Dendritic cell treated with granulocyte-macrophage colony-stimulating factor and Interleukin-4, amounts not matched to agents 40 ng/mL and 50 ng/mL, for 4 days (primary cell): Measurements from ENCODE around the gene PDZD2.

Experiments used
- H3K27ac Mint-ChIP-seq: one replicate; pipeline ENCODE4 v1.8.0; 2022; ENCODE audit warnings: mild to moderate bottlenecking, mixed read lengths
- H3K27me3 Mint-ChIP-seq: one replicate; pipeline ENCODE4 v1.8.0; 2022; ENCODE audit warnings: mild to moderate bottlenecking, mixed read lengths
- H3K36me3 Mint-ChIP-seq: one replicate; pipeline ENCODE4 v1.8.0; 2022; ENCODE audit warnings: low read depth, mixed read lengths
- H3K4me1 Mint-ChIP-seq: one replicate; pipeline ENCODE4 v1.8.0; 2022; ENCODE audit warnings: low read depth, mixed read lengths
- H3K4me3 Mint-ChIP-seq: one replicate; pipeline ENCODE4 v1.8.0; 2022; ENCODE audit warnings: mild to moderate bottlenecking, moderate library complexity, mixed read lengths
- H3K9me3 Mint-ChIP-seq: one replicate; pipeline ENCODE4 v1.8.0; 2022; ENCODE audit warnings: mixed read lengths
- intact Hi-C: fragments of 100-400 bp; cut with micrococcal nuclease; formaldehyde crosslinking; loops from one replicate; pipeline ENCODE4 v1.15.0; 2022

PDZD2 gene

DNA sequence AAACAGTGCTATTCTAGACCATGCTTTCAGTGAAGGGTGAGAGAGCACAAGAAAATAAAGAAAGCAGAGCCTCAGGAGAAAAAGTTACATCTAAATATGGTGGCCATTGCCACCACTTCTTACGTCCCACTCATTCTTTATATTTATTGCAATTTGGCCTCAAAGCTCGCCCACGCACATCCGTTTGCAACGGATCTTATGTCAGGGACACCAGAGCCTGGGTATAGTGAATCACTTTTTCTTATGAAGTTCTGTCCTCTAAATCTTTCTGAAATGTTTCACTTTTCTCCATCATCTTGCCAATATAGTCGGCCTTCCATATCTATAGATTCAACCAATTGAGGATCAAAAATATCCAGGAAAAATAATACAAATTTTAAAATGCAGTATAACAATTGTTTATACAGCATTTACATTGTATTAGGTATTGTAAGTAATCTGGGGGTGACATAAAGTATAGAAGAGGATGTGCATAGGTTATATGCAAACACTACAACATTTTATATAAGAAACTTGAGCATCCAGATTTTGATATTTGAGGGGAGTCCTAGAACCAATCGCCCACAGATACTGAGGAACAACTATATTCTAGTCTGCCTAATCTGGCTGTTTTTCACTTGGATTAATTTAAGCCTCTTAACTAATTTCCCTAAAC, 500.0 kb downstream of the PDZD2 start:
- H3K27ac Mint-ChIP-seq = peak overlapping the region; percentile 21
- intact Hi-C loops = no loop called here
- H3K27me3 Mint-ChIP-seq = no peaks in the 10 kb centered on the region
- no peak overlapping the region for H3K4me3 Mint-ChIP-seq
- H3K9me3 Mint-ChIP-seq = no peaks in the 10 kb centered on the region
- H3K4me1 Mint-ChIP-seq = no peaks in the 10 kb centered on the region
- H3K36me3 Mint-ChIP-seq = peaks cover 78% of the 10 kb centered on the region

DNA sequence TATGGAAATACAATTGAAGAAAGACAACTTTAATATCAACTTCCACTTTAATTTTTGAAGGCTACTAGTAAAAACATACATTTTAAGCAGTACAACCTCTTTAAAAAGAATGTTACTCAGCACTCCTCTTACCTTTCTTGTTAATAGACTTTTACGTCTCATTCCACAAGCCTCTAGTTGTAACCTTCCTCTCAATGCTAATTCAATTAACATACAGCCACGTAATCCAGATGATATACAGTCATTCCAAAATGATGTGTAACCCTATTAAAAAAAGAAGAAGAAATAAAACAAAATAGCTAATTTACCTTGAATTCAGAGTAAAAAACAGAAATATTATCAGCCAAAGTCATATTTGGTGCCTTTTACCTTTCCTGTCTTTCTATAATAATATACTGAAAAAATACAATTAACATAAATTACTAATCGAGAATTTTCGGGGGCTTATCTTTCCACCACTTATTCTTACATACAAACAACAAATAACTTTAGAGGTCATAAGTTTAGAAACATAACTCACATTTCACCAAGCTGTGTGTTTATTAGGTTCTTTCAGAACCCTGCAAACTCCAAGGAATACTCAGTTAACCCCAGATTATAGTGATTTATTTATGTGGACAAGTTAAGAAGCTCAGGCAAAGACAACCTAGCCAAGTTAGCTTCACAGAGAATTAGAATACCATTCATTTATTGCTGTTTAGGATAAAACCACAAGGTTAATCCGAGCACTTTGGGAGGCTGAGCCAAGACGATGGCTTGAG, 504.9 kb downstream of the PDZD2 start:
- intact Hi-C loops = no loop called here
- Mint-ChIP-seq H3K4me3 (no peak overlapping the region), H3K27me3 (no peaks in the 10 kb centered on the region), H3K27ac (no peak overlapping the region), H3K36me3 (peaks cover 49% of the 10 kb centered on the region), H3K4me1 (peaks cover 15% of the 10 kb centered on the region), H3K9me3 (no peaks in the 10 kb centered on the region)

DNA sequence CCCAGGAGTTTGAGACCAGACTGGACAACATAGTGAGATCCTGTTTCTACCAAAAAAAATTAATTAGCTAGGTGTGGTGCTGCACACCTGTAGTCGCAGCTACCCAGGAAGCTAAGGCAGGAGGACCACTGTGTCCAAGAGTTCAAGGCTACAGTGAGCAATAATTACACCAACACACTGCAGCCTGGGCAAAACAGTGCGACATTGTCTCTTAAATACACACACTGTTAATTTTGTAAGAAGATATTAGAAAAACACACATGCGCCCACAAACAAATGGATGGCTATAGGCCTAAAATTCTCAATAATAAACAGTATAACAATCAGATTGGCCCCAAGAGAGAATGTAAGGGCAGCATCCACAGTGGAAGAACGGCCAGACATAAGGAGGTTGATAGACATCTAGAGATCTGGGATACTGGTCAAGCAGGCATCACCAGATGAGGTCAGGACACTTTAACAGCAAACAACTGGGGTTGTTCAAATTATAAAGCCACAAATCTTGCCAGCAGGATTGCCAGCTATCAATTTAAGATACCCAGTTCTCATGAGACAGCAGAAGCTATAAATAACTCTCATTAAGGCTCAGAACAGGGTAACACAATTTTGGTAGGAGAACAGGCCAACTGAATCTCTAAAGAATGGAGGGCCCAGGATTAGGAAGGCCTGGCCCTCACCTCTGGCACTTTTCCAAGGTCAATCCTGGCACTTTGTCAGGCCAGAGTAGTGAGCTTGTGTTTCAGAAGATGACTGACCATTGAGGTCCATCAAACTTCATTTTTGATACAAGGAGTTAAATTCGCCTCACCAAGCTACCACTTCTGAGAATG, 505.7 kb downstream of the PDZD2 start:
- Mint-ChIP-seq H3K4me1 (peaks cover 23% of the 10 kb centered on the region), H3K9me3 (no peaks in the 10 kb centered on the region), H3K36me3 (peaks cover 45% of the 10 kb centered on the region), H3K27me3 (no peaks in the 10 kb centered on the region), H3K4me3 (no peak overlapping the region), H3K27ac (no peak overlapping the region)
- intact Hi-C loops = no loop called here

DNA sequence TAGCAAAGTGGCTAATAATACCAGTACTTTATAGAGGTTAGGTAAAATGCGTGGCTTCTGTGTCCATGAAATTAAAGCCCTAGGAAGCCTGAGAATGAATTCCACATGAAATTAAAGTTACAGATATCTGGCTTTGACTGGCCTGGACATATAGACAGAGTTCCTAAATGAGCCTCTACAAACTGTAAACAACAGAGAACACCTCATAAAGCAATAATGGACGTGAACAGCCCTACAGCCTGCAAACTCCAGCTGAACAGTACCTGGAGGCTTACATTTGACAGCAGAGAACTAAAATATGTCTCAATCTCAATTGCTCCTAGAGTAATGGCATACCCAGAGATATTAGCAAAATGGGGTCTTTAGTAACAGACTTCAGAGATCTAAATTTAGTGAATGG, 506.4 kb downstream of the PDZD2 start:
- no peaks in the 10 kb centered on the region for H3K27me3 Mint-ChIP-seq
- H3K4me1 Mint-ChIP-seq = peaks cover 24% of the 10 kb centered on the region
- peaks cover 38% of the 10 kb centered on the region for H3K36me3 Mint-ChIP-seq
- intact Hi-C loops = no loop called here
- no peak overlapping the region for H3K27ac Mint-ChIP-seq
- no peaks in the 10 kb centered on the region for H3K9me3 Mint-ChIP-seq
- no peak overlapping the region for H3K4me3 Mint-ChIP-seq

DNA sequence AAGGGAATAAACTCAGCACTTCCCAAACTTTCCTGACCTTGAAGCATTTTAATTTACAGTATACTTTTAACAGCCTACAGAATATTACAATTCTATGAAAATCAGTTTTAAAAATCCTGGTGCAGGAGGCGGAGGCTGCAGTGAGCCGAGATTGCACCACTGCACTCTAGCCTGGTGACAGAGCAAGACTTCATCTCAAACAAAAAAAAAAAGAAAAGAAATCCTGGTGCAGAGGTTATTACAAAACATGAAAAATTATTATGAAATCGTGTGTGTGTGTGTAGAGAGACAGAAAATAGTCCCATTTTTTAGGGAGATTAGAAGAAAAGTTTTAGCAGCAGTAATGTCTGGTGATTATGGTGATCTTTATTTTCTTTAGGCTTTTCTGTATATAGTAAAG, 508.3 kb downstream of the PDZD2 start:
- Mint-ChIP-seq H3K27ac (peak overlapping the region; percentile 60), H3K9me3 (no peaks in the 10 kb centered on the region), H3K27me3 (no peaks in the 10 kb centered on the region), H3K36me3 (peaks cover 19% of the 10 kb centered on the region), H3K4me1 (peaks cover 30% of the 10 kb centered on the region), H3K4me3 (no peak overlapping the region)
- intact Hi-C loops = no loop called here

DNA sequence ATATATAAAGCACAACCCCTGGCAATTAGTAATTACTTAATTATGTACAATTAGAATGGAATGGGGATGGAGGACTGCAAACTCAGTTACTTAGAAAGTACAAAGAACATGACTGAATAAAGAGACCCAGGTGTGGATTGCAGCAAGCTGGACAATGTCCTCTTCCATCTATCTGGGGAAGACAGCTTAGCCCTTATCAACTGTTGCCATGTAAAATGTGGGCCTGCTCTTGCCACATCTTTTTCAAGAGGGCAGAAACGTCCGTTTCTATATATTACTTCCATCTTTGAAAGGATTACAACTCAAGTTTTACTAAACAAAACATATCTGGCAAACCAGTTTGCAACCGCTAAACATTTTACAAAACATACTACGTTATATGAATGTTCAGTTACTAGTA, 509.0 kb downstream of the PDZD2 start:
- Mint-ChIP-seq H3K27me3 (no peaks in the 10 kb centered on the region), H3K9me3 (no peaks in the 10 kb centered on the region), H3K4me1 (peaks cover 36% of the 10 kb centered on the region), H3K4me3 (no peak overlapping the region), H3K27ac (no peak overlapping the region), H3K36me3 (peaks cover 18% of the 10 kb centered on the region)
- intact Hi-C loops = no loop called here

DNA sequence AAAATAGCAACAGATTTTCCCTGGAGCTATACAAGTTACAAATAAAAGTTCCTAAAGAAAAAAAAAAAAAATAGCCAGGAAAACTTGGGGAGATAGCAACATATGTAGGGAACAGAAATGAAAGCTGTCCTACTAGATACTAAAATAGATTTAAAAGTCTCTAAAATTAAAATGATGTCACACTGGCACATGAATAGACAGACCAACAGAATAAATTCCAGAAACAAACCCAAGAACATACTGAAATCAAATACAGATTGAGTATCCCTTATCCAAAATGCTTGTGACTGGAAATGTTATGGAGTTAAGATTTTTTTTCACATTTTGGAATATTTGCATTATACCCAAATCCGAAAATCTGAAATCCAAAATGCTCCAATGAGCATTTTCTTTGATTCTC, 511.4 kb downstream of the PDZD2 start:
- H3K27ac Mint-ChIP-seq = no peak overlapping the region
- intact Hi-C loops = no loop called here
- H3K4me1 Mint-ChIP-seq = peaks cover 38% of the 10 kb centered on the region
- no peaks in the 10 kb centered on the region for H3K27me3 Mint-ChIP-seq
- peaks cover 12% of the 10 kb centered on the region for H3K36me3 Mint-ChIP-seq
- H3K4me3 Mint-ChIP-seq = no peak overlapping the region
- no peaks in the 10 kb centered on the region for H3K9me3 Mint-ChIP-seq

DNA sequence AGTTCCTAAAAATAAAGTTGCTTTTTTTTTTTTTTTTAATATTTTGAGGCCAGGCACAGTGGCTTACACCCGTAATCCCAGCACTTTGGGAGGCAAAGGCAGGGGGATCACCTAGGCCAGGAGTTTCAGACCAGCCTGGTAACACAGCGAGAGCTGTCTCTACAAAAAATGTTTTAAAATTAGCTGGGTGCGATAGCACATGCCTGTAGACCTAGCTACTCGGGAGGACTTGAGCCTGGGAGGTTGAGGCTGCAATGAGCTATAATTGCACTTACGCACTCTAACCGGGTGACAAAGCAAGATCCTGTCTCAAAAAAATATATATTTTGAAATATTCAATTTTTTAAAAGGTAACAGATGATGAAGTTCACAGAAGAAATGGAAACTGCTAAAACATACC, 512.3 kb downstream of the PDZD2 start:
- Mint-ChIP-seq H3K27ac (no peak overlapping the region), H3K27me3 (no peaks in the 10 kb centered on the region), H3K4me1 (peaks cover 38% of the 10 kb centered on the region), H3K9me3 (no peaks in the 10 kb centered on the region), H3K36me3 (peaks cover 12% of the 10 kb centered on the region), H3K4me3 (no peak overlapping the region)
- intact Hi-C loops = no loop called here

DNA sequence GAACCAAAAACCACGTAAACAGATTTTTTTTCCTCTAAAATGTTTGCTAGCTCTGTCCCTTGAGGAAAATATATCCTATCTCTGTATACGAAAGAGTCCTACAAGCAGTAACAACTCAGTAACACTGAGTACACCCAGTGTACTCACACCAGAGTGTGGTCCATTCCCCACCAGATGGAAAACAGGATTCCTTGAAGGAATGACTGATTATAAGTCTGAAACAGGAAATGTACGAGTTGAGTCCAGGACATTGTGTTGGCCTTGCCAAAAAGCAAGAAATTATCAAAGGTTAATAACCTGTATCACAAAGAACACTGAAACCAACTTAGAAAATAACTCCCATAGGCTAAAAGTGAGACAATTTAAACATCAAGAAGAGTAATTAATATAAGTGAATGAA, 514.8 kb downstream of the PDZD2 start:
- Mint-ChIP-seq H3K4me3 (no peak overlapping the region), H3K36me3 (peaks cover 5% of the 10 kb centered on the region), H3K9me3 (no peaks in the 10 kb centered on the region), H3K27ac (no peak overlapping the region), H3K4me1 (peaks cover 30% of the 10 kb centered on the region), H3K27me3 (no peaks in the 10 kb centered on the region)
- intact Hi-C loops = no loop called here

DNA sequence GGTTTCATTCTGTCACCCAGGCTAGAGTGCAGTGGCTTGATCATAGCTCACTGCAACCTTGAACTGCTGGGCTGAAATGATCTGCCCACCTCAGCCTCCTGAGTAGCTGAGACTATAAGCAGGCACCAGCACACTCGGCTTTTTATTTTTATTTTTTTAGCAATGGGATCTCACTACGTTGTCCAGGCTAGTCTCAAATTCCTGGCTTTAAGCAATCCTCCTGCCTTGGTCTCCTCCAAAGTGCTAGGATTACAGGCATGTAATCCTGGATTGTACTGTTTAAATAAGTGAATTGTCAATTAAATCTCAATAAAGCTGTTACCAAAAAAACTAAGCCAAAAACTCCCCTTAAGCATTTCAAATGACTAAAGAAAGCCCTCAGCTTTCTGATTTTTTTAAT, 516.3 kb downstream of the PDZD2 start:
- no peaks in the 10 kb centered on the region for H3K27me3 Mint-ChIP-seq
- intact Hi-C loops = no loop called here
- peaks cover 19% of the 10 kb centered on the region for H3K4me1 Mint-ChIP-seq
- no peaks in the 10 kb centered on the region for H3K9me3 Mint-ChIP-seq
- no peaks in the 10 kb centered on the region for H3K36me3 Mint-ChIP-seq
- no peak overlapping the region for H3K27ac Mint-ChIP-seq
- no peak overlapping the region for H3K4me3 Mint-ChIP-seq

DNA sequence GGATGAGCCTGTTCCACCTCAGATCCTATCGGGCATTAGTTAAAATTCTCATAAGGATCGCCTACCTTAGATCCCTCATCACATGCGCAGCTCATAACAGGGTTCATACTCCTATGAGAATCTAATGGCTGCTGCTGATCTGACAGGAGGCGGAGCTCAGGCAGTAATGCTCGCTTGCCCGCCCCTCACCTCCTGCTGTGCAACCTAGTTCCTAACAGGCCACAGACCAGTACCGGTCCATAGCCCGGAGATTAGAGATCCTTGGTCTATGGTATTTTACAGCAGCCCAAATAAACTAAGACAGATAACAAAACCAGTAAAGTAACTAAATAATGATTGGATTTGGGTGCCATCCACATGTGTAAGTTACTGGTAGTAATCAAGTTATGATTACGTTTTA, 517.7 kb downstream of the PDZD2 start:
- peaks cover 25% of the 10 kb centered on the region for H3K4me1 Mint-ChIP-seq
- no peak overlapping the region for H3K4me3 Mint-ChIP-seq
- intact Hi-C loops = no loop called here
- no peak overlapping the region for H3K27ac Mint-ChIP-seq
- no peaks in the 10 kb centered on the region for H3K9me3 Mint-ChIP-seq
- H3K36me3 Mint-ChIP-seq = peaks cover 8% of the 10 kb centered on the region
- H3K27me3 Mint-ChIP-seq = no peaks in the 10 kb centered on the region

DNA sequence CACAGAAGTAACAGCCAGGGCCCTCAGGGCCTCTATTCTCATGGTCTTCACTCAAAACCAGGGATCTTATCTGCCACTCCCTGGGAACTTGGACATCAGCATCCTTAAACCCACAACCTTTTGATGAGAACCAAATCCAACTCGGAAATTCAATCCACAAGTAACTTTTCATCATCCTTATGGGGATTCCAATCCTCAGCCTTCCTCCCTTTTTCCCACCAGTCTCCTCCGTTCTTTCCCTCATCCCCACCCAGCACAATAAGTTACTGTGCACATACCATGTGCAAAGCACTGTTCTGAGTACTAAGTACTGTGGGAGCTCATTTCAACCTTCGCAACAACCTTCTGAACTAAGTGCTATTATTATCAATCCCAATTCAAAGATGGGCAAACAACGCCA, 518.1 kb downstream of the PDZD2 start:
- H3K36me3 Mint-ChIP-seq = peaks cover 11% of the 10 kb centered on the region
- intact Hi-C loops = no loop called here
- H3K4me3 Mint-ChIP-seq = no peak overlapping the region
- H3K27ac Mint-ChIP-seq = no peak overlapping the region
- H3K27me3 Mint-ChIP-seq = no peaks in the 10 kb centered on the region
- H3K9me3 Mint-ChIP-seq = no peaks in the 10 kb centered on the region
- peaks cover 22% of the 10 kb centered on the region for H3K4me1 Mint-ChIP-seq

DNA sequence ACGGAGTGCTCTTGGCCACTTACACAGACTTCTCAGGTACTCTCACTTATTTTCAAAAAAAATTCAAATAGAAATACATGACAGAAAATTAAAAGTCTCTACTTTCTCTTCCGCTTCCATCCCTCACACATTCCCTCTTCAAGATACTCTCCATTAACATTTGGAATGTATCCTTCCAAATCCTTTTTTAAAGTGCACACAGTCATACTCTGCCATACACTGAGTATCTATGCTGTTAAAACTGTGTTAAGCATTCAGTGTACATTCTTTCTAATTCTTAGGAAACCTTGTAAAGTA, 519.7 kb downstream of the PDZD2 start:
- H3K4me1 Mint-ChIP-seq = peaks cover 13% of the 10 kb centered on the region
- H3K4me3 Mint-ChIP-seq = no peak overlapping the region
- peaks cover 11% of the 10 kb centered on the region for H3K36me3 Mint-ChIP-seq
- H3K27me3 Mint-ChIP-seq = no peaks in the 10 kb centered on the region
- intact Hi-C loops = no loop called here
- H3K9me3 Mint-ChIP-seq = no peaks in the 10 kb centered on the region
- no peak overlapping the region for H3K27ac Mint-ChIP-seq

DNA sequence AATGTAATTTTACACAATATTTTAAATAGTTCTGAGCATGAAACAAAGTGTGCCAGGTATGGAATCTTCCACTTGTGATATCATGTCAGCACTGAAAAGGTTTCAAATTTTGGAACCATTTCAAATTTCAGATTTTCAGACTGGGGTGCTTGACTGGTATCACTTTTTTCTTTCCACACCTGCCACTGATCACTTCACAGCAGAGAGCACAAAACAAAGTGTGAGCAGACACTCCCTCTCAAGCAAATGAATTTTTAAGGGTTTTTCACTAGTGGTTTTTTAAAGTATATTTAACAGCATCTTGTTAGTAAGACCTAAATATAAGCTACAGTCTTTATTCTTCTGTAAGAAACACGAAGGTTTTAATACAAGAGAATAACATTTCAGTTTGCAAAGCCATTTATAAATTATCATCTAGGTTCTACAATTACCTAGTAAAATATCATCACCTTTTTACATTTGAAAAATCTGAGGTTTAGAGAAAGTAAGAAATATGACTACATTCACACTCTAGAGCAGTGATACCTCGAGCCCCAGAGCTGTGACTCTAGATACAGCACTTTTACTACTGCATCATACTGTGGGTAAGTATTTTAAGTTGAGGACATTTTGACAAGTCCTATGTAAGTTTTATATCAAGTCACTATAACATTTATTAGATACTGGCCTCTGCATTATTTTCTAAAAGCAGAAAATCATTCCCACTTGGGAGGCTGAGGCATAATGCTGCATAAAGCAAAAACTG, 520.6 kb downstream of the PDZD2 start:
- H3K36me3 Mint-ChIP-seq = peaks cover 11% of the 10 kb centered on the region
- H3K27me3 Mint-ChIP-seq = no peaks in the 10 kb centered on the region
- H3K9me3 Mint-ChIP-seq = no peaks in the 10 kb centered on the region
- no peak overlapping the region for H3K27ac Mint-ChIP-seq
- intact Hi-C loops = no loop called here
- H3K4me3 Mint-ChIP-seq = no peak overlapping the region
- H3K4me1 Mint-ChIP-seq = peaks cover 18% of the 10 kb centered on the region
